GM18519 (cell line): ENCODE measurements around the gene PIGQ.
"Not testable (repeated sequence)": the region's sequence is repeated elsewhere in the genome, so short reads cannot be mapped to it uniquely, and the experiment has no call there.

Source experiments
- ATAC-seq: cut with Tn5 transposase; IDR thresholded peaks from one replicate; pipeline ENCODE4 v1.9.1; 2021; ENCODE audit warnings: mild to moderate bottlenecking, moderate library complexity; ENCODE audit not compliant: unreplicated experiment, low FRiP score

Gene PIGQ

DNA sequence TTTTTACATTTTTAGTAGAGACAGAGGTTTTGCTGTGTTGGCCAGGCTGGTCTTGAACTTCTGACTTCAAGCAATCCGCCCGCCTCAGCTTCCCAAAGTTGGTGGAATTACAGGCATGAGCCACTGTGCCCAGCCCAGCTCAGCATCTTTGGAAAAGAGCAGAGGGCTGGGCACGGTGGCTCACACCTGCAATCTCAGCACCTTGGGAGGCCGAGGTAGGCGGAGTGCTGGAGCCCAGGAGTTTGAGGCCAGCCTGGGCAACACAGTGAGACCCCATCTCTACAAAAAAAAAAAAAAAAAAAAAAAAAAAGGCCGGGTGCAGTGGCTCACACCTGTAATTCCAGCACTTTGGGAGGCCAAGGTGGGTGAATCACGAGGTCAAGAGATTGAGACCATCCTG, 27.9 kb downstream of the PIGQ start:
- ATAC-seq: not testable (repeated sequence)

GRCh38 chr16:598823-599739, 29.3 kb downstream of the PIGQ start:
- no peak for ATAC-seq

GRCh38 chr16:600781-601180, 31.0 kb downstream of the PIGQ start:
- no peak for ATAC-seq

DNA sequence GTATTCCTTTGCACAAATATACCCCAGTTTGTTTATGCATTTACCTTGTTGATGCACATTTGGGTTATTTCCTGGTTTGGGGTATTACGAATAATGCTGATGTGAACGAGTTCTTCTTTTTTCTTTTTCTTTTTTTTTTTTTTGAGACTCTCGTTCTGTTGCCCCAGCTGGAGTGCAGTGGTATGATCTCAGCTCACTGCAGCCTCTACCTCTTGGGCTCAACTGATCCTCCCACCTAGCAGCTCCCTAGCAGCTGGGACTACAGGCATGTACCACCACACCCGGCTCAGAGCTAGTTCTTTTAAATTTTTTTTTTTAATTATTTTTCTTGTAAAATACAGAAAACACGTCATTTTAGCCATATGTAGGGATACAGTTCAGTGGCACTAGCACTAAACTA, 34.2 kb downstream of the PIGQ start:
- ATAC-seq: no peak

DNA sequence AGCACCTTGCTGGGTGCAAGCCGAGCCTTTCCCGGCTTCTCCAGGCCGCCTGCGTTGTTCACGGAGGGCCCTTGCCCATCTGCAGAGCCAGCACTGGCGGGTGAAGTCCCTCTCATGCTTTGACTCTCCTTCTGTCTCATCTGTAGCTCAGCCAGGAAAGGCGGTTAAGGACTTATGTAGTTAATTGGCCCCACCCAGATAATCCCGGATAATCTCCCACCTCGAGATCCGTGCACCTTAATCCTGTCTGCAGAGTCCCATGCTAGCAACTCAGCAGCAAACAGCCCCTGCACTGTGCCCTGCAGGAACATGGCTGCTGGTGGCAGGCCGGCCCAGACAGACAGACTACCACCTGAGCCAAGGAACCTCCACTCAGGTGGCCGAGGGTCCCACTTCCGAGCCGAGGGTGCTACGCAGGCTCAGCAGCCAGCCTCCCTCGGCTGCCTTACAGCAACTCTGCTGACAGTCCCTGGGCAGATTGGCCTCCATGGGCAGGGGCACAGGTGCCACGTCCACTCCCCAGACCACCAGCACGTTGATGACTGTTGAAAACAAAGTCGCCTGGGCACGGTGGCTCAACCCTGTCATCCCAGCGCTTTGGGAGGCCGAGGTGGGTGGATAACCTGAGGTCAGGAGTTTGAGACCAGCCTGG, 37.0 kb downstream of the PIGQ start:
- ATAC-seq: no peak

DNA sequence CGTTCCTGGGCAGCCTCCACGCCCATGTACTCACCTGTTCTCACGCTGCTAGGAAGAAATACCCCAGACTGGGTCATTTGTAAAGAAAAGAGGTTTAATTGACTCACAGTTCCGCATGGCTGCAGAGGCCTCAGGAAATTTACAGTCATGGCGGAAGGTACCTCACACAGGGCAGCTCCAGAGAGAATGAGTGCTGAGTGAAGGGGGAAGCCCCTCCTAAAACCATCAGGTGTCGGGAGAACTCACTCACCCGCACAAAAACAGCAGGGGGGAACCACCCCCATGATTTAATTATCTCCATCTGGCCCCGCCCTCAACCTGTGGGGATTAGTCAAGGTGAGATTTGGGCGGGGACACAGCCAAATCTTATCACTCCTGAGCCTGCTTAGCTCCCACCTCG, 38.3 kb downstream of the PIGQ start:
- ATAC-seq: no peak

GRCh38 chr16:609316-609715, 39.5 kb downstream of the PIGQ start:
- no peak for ATAC-seq

DNA sequence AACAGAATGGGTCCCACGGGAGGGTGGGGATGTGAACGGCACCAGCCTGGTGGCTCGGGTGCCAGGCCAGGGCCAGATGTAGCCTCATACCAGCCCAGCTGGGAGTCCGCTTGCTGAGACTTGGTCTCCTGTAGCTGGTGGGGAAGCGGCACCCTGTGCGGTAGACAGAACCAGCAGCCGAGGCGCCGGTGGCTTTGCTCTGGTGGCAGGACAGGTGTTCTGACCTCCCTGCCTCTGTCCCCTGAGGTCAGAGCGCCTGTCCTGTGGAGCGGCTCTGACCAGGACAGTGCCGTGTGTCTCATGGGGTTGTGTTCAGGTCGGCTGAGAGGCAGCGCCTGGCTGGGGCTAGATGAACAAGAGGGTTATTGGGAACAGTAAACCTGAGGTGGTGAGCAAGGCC, 40.2 kb downstream of the PIGQ start:
- no peak for ATAC-seq

GRCh38 chr16:610513-611381, 41.0 kb downstream of the PIGQ start:
- ATAC-seq: no peak

- ATAC-seq: no peak
Measured at GRCh38 chr16:615122-615521, 45.4 kb downstream of the PIGQ start.

DNA sequence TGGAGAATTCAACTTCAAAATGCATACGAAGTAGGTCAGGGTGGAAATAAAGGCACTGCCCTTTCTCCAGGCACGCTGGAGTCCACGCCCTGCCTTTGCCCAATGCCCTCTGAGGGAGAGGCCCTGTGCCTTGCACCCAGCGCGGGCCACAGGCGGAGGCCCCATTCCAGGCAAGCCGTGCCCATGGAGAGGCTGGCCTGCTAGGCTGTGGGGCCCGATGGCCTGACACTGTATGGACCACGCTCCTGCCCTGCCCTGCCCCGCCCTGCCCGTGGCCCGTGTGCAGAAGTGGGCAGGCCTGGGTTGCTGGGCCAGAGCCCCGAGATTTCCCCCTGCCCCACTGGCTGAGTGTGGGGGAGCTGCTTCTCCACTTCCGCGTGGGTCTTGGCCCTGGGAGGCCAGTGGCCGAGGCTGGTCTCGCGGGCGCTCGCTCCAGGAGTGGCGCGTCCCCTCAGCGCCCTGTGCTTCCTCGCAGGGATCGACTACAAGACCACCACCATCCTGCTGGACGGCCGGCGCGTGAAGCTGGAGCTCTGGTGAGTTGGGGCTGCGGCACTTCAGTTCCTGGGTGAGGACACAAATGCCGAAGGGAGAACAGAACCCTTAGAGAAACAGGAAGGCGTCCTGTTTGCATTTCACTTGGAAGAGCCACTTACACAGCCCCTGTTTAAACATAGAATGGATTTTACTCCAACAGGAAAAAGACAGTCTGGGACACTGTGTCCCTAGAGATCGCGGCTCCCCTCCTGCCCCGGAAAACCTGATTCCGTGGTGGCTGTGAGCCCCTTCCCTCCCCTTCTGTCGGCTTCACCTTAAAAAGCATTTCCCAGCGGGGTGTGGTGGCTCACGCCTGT, 47.2 kb downstream of the PIGQ start:
- no peak for ATAC-seq

DNA sequence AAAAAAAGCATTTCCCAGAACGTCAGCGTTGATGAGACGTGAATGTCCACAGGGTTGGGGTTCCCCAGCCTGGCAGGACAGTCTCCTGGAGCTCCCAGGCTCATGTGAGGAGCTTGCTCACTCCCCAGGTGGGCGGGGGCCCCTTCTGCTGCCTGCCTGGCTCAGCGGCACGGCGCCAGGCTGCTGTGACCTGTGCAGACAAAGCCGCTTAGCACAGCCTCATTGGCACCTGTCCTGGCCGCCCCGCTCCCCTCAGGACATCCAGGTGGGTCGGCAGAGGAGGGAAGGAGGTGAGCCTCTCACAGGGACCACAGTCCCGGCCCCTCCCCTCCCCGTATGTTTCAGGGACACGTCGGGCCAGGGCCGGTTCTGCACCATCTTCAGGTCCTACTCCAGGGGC, 48.1 kb downstream of the PIGQ start:
- ATAC-seq: no peak

DNA sequence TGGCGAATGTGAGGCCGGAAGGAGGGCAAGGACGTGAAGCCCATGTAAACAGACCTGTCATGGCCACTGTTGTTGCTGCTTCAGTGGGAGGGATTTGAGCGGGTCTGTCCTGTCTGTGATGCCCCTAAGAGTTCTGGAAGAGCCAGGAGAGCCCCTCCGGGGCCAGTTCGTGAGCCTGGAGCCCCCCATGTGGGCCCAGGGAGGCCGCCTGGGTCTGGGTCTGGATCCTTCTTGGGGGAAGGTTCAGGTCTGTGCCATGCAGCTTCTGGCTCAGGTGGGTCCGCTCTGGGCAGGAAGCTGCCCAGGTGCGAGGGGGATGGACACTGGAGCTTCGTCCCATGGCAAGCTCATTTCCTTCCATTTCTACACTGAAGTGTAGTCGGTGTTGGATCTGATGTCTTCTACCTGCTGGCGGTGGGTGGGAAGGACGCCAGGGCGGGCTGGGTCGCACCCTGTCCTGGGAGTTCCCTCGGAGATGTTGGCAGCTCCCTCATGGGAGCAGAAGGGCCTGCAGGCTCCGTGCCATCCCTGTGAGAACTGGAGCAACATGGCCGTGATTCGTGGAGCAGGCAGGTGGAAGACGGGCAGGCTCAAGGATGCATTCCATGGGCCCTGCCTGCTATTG, 49.8 kb downstream of the PIGQ start:
- no peak for ATAC-seq

DNA sequence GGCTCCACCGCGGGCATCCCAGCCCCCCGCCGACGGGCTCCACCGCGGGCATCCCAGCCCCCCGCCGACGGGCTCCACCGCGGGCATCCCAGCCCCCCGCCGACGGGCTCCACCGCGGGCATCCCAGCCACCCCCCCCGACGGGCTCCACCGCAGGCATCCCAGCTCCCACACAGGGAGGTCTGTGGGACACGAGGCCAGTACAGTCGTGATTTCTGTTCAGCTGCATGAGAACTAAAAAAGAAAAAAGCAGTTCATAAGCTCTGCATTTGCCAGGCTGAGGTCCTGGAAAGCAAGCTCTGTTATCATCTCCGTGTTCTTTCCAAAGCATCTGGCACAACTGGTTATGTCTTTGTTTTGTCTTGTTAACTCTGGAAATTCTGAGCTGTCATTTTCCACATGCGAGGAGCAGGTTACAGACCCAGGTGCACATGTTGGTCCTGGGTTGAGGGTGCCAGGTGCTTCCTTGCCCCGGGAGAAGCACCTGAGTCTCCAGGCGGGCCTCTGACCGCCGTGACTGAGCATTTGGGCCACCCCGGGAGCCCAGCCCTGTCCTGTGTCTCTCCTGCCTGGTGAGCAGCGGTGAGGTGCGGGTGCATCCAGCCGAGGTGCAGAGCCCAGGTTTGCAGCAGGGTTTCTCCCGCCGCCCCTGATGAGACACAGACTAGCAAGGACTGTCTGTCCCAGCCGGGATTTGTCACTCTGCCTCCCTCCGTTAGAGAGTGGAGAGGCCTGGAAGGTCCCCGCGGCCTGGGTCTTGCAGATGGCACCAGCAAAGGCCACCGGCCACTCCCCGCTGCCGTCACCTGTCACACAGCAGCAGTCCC, 51.1 kb downstream of the PIGQ start:
- no peak for ATAC-seq

GRCh38 chr16:621526-622105, 51.8 kb downstream of the PIGQ start:
- ATAC-seq: no peak

GRCh38 chr16:622920-623280, 53.1 kb downstream of the PIGQ start:
- ATAC-seq: no peak

DNA sequence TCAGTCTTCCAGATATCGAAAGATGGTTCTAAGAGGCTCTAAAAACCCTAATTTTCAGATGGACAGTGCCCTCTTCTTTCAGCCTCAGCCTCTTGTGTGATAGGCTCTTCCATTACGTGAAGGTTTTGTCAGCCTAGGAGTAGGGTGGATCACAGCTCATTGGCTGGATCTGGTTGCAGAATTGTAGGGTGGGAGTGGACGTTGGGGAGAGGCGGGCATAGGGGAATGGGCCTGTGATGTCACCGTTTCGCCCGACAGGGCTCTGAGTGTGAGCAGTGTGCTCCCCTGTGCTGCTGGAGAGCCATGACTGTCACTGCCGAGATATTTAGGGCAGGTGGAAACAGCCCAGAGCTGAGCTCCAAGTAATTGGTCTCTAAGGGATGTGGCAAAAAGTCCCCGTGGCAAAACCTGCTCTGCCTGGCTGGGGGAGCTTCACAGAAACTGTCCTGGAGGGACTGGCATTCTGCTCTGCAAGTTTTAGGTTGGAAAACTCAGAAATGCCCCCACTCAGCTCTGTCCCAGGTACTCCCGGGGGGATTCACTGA, 54.8 kb downstream of the PIGQ start:
- ATAC-seq: no peak
